Effector CD8-positive, alpha-beta T cell (primary cell): ENCODE measurements around the gene NPHP4.
"Not testable (repeated sequence)": the region's sequence is repeated elsewhere in the genome, so short reads cannot be mapped to it uniquely, and the experiment has no call there.

ENCODE experiments used
- DNase-seq: peaks from one replicate; lab custom pipeline; 2025; lab: John Stamatoyannopoulos, UW

The NPHP4 gene

GRCh38 chr1:5855196-5855897 lies 136.9 kb downstream of the NPHP4 start:
- no peak for DNase-seq

GRCh38 chr1:5854754-5855153 lies 137.5 kb downstream of the NPHP4 start:
- no peak for DNase-seq

GRCh38 chr1:5853858-5854257 lies 138.4 kb downstream of the NPHP4 start:
- DNase-seq, result not testable (repeated sequence)

- no peak for DNase-seq
These were observed 141.7 kb downstream of the NPHP4 start for GRCh38 chr1:5850503-5850902.

GRCh38 chr1:5849550-5849949 lies 142.7 kb downstream of the NPHP4 start:
- no peak for DNase-seq

GRCh38 chr1:5847013-5847659 lies 145.1 kb downstream of the NPHP4 start:
- DNase-seq, result no peak

- DNase-seq, result no peak
These were observed 146.8 kb downstream of the NPHP4 start for GRCh38 chr1:5845376-5845775.

GRCh38 chr1:5844442-5844841 lies 147.8 kb downstream of the NPHP4 start:
- no peak for DNase-seq

GRCh38 chr1:5843521-5844096 lies 148.6 kb downstream of the NPHP4 start:
- DNase-seq, result no peak

- DNase-seq, result no peak
These were observed 149.5 kb downstream of the NPHP4 start for GRCh38 chr1:5842679-5843078.

- DNase-seq, result no peak
These were observed 151.6 kb downstream of the NPHP4 start for GRCh38 chr1:5840551-5841001.

- no peak for DNase-seq
These were observed 152.2 kb downstream of the NPHP4 start for GRCh38 chr1:5839881-5840550.

- no peak for DNase-seq
These were observed 152.9 kb downstream of the NPHP4 start for GRCh38 chr1:5839161-5839880.

- no peak for DNase-seq
These were observed 154.1 kb downstream of the NPHP4 start for GRCh38 chr1:5837976-5838653.

- DNase-seq, result no peak
These were observed 155.3 kb downstream of the NPHP4 start for GRCh38 chr1:5836776-5837440.

- no peak for DNase-seq
These were observed 157.1 kb downstream of the NPHP4 start for GRCh38 chr1:5835179-5835562.

- DNase-seq, result no peak
These were observed 157.6 kb downstream of the NPHP4 start for GRCh38 chr1:5834477-5835178.

- DNase-seq, result no peak
These were observed 158.3 kb downstream of the NPHP4 start for GRCh38 chr1:5833911-5834310.

- DNase-seq, result no peak
These were observed 159.0 kb downstream of the NPHP4 start for GRCh38 chr1:5832916-5833895.
